Measurements from ENCODE around the gene GRHL3.

DNA sequence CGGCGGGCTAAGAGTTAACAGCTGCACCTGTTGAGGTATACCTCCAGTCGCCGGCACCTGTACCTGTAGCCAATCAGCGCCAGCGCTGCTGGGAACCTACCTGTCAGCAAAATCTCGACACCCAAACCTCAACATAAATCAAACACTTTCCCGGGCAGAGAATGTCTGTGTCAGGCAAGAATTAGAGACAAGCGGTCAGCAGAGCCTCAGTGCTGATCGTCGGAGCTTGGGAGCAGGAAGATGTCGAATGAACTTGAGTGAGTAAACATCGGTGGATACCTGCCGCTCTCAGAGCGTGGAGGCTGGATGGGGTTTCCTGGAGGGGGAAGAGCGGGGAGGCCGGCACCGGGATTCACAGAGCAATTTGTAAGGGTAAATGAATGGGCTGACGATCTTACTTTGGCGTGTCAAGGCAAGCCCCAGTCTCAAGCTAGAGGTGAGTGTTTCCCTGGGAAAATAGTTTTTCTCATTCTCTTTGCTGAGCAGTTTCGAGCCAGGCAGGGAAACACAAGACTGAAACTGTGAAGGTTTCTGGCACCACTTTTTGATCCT, at the start of gene GRHL3:
- no peak for TF ChIP-seq SUZ12 (IDR thresholded peaks at IDR 0.05; ENCODE audit: unreplicated experiment)
- TF ChIP-seq FOS (IDR thresholded peaks at IDR 0.05; ENCODE audit: borderline replicate concordance, extremely low read depth, insufficient read length), result no peak
- no peak for TF ChIP-seq IRF4 (IDR thresholded peaks at IDR 0.05; ENCODE audit: low read depth, low read length)
- TF ChIP-seq POLR2A (IDR thresholded peaks at IDR 0.05; ENCODE audit: low read depth, low read length), result no peak
- TF ChIP-seq, protein P1, sequence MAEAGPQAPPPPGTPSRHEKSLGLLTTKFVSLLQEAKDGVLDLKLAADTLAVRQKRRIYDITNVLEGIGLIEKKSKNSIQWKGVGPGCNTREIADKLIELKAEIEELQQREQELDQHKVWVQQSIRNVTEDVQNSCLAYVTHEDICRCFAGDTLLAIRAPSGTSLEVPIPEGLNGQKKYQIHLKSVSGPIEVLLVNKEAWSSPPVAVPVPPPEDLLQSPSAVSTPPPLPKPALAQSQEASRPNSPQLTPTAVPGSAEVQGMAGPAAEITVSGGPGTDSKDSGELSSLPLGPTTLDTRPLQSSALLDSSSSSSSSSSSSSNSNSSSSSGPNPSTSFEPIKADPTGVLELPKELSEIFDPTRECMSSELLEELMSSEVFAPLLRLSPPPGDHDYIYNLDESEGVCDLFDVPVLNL (IDR thresholded peaks at IDR 0.05; ENCODE audit: low read depth, low read length), result no peak
- no peak for TF ChIP-seq RCOR1 (conservative IDR thresholded peaks at IDR 0.05; ENCODE audit: low read depth, low read length)
- TF ChIP-seq EZH2 (IDR thresholded peaks at IDR 0.05; ENCODE audit: borderline replicate concordance, control insufficient read depth, low read depth, low read length), result no peak
- TF ChIP-seq, protein P2, sequence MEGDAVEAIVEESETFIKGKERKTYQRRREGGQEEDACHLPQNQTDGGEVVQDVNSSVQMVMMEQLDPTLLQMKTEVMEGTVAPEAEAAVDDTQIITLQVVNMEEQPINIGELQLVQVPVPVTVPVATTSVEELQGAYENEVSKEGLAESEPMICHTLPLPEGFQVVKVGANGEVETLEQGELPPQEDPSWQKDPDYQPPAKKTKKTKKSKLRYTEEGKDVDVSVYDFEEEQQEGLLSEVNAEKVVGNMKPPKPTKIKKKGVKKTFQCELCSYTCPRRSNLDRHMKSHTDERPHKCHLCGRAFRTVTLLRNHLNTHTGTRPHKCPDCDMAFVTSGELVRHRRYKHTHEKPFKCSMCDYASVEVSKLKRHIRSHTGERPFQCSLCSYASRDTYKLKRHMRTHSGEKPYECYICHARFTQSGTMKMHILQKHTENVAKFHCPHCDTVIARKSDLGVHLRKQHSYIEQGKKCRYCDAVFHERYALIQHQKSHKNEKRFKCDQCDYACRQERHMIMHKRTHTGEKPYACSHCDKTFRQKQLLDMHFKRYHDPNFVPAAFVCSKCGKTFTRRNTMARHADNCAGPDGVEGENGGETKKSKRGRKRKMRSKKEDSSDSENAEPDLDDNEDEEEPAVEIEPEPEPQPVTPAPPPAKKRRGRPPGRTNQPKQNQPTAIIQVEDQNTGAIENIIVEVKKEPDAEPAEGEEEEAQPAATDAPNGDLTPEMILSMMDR (IDR thresholded peaks at IDR 0.05 in 2 of 3, conservative IDR thresholded peaks at IDR 0.05 in 1 of 3; ENCODE audit: control insufficient read depth in 2 of 3, extremely low read depth in 1 of 3, insufficient read depth in 1 of 3, low read depth in 3 of 3, low read length in 3 of 3), result no peak
- TF ChIP-seq MEF2B (IDR thresholded peaks at IDR 0.05; ENCODE audit: partially characterized antibody, poor library complexity, severe bottlenecking), result no peak
- no peak for TF ChIP-seq NR2C1 (IDR thresholded peaks at IDR 0.05)
- TF ChIP-seq, protein P3, sequence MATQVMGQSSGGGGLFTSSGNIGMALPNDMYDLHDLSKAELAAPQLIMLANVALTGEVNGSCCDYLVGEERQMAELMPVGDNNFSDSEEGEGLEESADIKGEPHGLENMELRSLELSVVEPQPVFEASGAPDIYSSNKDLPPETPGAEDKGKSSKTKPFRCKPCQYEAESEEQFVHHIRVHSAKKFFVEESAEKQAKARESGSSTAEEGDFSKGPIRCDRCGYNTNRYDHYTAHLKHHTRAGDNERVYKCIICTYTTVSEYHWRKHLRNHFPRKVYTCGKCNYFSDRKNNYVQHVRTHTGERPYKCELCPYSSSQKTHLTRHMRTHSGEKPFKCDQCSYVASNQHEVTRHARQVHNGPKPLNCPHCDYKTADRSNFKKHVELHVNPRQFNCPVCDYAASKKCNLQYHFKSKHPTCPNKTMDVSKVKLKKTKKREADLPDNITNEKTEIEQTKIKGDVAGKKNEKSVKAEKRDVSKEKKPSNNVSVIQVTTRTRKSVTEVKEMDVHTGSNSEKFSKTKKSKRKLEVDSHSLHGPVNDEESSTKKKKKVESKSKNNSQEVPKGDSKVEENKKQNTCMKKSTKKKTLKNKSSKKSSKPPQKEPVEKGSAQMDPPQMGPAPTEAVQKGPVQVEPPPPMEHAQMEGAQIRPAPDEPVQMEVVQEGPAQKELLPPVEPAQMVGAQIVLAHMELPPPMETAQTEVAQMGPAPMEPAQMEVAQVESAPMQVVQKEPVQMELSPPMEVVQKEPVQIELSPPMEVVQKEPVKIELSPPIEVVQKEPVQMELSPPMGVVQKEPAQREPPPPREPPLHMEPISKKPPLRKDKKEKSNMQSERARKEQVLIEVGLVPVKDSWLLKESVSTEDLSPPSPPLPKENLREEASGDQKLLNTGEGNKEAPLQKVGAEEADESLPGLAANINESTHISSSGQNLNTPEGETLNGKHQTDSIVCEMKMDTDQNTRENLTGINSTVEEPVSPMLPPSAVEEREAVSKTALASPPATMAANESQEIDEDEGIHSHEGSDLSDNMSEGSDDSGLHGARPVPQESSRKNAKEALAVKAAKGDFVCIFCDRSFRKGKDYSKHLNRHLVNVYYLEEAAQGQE (IDR thresholded peaks at IDR 0.05; ENCODE audit: low read depth, low read length), result no peak
- no peak for TF ChIP-seq CBFB (IDR thresholded peaks at IDR 0.05; ENCODE audit: low read depth)
- no peak for TF ChIP-seq SMC3 (IDR thresholded peaks at IDR 0.05; ENCODE audit: borderline replicate concordance, low read length)
- TF ChIP-seq SIN3A (IDR thresholded peaks at IDR 0.05; ENCODE audit: low read depth, low read length), result no peak
